GM19043 (cell line): ENCODE measurements around the gene CAPN14.

Source experiments
- ATAC-seq: cut with Tn5 transposase; IDR thresholded peaks from one replicate; pipeline ENCODE4 v1.9.1; 2021; ENCODE audit warnings: low read depth; ENCODE audit not compliant: unreplicated experiment

Gene CAPN14

DNA sequence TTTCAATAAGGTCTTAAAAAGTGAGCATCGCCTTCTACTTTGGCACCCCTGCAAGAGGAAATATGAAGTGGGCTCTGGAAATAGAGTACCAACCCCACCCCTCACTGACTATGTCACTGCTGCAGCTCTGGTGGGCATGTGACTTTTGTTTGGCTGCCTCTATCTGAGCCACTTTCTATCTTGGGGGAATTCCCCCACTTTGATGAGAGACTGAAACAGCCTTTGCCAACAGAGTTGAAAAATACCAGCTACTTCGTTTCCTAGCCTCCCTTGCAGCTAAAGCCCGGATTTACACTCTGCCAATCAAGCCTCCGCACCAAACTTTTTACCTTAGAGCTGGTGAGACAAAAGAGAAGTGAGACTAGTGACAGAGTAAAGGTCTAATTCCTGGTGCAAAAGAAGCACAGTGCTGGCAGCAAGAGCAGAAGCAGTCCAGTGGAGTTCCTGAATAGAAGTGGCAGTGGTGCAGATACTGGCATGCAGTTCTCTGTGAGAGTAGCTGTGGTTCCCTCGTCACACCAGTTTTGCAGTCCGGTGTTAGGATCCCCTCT is 67.1 kb downstream of the CAPN14 start:
- ATAC-seq, result no peak

DNA sequence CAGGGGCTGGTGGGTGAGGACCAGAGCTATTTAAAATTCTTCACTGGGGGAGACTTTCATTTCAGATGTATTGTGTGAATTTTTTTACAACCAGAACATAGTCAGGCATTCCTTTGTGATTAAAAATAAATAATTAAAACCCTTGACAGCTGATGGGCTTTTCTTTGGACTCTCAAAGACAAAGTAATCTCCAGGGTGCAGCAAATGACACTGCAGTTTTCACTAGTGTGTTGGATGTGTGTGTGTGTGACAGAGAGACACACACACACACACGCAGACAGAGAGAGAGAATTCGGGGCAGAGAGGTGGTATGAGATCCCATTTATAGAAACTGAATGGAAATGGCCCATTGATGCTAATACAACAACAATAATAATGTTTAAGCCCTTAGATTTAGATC is 68.8 kb downstream of the CAPN14 start:
- no peak for ATAC-seq

DNA sequence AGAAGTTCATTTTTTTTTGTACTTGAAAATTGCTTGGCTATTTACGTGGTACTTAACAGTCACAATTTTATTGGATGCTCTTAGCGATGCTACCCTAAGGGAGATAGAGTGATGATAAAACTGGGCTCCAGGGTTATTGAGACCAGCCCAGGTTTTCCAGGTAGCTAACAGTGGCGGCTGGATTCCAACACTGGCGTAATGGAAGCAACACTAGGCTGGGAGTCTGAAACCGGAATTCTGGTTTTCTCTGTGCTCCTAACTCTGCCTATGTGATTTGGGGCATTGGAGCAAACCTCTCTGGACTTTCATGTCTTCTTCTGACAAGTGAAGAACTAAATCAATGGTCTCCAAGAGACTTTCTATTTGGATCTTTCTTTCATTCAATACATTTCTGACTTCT is 69.7 kb downstream of the CAPN14 start:
- ATAC-seq, result no peak

DNA sequence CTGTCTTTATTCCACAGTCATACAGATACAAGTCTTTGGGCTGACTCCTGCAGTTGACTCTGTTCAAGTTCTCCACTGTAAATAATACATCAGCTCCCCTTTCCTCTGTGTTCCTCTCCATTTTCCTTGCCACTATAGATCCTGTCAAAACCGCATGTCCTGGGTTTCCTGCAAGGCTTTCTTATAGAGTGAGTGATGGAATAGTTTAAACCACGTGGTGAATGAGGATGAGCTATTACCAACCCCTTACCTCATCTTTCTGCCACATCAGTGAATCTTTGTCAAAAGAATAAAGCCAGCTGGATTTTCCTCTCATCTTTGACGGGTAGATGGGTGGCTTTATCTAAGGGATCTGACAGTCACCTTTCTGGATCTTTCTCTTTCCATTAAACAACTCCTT is 75.2 kb downstream of the CAPN14 start:
- ATAC-seq, result no peak

DNA sequence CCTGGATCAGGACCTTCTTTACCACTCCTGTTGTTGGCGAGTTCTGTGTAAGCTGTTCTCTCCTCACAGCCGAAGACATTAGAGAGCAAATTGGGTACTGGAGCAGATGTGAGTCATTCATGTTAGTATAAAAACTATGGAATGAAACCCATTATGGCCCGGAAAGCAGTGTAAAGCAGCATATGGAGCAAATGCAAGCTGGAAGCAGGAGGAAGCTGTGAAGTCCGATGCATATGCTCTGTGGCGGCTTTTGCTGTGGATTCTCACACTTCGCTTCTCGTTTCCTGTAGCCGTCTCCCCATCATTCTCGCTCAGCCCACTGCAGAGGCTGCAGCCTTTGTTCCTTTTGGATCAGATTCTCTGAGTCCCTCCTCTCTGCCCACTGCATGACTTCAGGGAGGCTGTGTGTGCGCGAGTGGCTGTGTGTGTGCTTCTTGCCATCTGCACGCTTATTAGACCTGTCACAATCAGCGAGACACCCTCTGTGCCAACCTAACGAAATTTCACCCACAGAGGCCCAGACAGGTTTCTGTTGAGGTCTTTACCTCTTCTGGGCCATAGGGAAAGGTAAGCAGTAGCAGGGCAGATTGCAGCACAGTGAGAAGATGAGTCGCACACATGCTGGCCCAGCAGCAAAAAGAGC is 75.8 kb downstream of the CAPN14 start:
- ATAC-seq, result no peak

DNA sequence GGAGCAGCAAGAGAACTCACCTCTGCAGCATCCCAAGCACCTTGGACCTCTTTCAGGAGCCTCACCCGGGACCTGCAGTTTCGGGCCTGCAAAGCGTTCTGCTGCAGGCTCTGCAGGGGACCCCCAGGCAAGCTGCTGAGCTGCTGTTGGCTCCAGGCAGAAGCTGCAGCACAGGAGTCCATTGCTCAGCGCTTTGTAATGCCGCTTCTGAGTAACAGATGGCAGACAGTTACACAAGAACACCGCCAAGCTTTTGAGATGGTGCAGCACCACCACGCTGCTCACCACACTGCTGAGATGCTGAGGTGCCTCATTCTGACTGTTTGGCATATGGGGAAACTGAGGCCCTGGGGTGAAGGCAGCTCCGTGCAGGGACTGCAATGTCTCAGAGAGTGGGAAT is 77.2 kb downstream of the CAPN14 start:
- no peak for ATAC-seq

DNA sequence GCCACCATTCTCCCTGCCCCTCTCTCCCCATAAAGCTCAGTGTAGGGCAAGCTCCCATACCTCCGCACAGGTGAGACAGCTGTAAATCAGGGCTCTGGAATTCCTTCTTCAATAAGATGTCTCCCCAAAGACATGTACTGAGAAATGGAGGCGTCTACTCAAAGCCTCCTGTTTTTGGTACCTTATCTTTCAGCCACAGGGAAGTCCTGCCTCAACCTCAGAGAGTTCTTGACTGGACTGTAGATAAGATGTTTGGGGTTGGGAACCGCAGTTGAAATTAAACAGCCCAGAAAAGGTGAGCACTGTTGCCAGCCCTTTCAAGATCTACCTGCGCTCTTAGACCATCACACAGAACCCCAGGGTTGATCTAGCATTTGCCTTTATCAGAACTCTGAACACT is 77.6 kb downstream of the CAPN14 start:
- no peak for ATAC-seq

DNA sequence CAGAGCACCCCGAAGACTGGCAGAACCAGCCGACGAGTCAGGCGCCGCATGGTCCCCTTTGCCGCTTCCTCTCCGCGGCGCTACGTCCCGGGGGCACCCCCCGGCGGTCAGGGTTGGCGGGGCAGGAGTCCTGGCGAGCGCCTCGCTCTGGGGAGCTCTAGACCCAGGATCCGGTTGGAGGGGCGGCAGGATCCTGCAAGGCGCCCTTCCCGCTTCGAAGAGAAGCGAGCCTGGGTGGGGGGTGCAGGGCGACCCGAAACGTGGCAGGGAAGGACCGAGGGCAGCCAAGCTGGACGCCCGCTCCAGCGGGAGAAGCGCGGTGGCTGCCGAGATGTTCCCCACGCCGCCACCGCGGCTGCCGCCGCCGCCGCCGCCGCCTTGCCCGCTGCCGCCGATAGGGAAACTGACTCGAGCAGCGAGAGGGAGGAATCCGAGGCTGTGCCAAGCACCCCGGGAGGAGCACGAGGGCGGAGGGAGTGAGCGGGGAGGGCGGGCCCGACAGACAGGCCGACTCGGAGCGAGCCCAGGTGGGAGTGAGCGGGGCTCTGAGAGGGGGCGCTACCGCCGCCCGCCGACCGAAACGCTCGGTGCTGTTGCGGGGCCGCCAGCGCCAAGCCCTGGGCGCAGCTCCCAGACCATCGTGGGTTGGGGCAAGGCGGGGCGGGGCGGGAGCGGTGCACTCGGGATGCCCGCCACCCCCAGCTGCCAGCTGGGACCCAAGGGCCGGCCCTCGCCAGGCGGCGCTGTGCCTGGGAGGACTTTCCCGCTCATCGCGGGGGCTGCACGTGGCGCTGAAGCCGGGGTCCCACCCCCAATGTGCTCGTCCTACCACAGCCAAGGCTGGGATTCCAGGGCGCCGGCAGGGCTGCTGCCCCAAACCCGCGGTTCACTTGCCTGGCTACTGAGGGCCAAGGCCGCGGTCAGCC is 79.0 kb downstream of the CAPN14 start, which contains the start of gene GALNT14:
GALNT14 (minus strand) TSS at position 404 of the 926 bp plus-strand sequence; CDS start at position 50, 354 bp downstream.
- ATAC-seq, result no peak

DNA sequence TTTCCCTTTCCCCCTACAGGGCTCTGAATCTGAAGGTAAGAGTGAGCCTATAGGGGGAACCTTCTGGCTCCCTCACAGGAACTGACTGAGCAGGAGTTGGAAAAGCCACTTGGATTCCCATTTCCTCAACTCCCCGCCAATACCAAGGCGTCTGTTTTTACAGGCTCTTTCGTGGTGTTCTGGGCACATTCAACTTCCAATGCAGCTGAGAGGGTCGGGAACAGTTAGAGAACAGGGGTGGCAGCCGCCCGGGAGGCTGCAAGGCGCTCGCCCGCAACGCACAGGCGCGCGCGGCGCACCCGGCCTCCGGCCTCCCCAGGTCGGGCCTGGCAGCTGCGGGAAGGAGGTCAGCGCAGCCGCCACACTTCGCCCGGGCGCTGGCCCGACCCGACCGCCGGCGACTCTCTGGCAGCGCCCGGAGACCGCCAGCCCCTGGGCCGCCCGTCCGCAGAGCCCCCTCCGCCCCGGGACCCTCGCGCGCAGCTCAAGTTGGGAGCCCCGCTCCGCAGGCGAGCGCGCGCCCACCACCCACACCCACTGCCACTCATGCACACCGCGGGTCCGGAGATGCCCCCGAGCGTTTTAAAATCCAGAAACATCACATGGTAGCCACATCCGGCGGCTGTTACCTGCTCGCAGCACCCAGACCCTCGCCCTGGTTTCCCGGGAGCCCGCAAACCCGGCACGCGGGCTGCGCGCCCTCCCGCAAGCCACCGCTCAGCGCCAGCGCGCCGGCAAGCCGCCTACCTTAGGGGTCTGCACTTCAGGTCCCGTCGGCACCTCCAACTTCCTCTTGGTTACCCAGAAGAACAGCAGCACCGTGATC is 79.9 kb downstream of the CAPN14 start:
- no peak for ATAC-seq

DNA sequence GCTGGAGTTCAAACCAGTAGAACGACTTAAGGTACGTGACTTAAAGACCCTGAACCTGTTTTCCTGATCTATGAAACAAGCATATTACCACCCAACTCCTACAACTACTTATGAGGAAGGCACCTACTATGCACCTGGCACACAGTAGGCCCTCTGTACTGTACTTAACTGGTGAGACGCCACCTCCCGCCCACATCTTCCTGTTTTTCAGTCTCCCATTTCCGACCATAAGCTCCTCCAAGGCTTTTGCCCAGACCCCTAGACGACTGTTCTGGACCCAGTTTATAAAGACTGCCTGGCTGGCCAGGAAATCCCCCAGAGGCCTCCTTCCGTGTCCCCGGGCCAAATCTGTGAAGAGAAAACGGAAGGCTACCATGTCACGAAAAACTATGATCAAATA is 80.6 kb downstream of the CAPN14 start:
- ATAC-seq, result no peak

DNA sequence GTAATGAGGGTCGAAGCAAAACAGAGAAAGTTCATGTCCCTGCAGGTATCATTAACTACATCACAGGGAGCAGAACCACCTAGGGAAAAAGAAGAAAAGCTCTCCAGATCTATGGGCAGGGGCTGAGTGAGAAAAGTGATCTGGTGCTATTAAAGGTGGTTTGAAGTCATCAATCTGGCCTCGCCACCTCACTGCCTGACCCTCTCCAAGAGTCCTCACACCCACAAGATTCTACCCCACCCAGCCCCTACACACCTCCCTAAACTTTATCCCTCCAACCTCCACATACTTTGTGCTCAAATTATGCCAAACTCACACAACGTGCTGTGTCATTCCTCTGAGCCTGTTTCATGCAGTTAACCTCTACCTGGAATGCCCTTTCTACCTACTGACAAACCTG is 81.3 kb downstream of the CAPN14 start:
- ATAC-seq, result no peak

DNA sequence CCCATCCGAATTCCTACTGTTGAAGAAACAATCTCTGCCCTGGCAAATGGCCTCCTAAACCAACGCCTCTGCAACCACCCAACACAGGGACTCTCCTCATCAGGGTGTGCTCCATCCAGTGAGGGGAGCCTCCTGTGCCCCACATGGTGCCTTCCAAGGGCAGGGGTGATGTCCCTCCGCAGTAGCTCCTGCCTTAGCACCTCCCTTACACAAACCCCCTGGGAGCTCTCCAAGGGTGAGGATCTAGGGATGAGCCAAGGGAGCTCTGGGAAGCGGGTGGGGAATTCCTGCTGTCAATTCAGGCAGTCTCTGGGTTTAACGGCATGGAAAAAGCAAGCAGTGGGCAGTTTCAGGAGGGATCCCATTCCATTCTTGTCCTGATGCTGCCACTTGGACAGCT is 82.8 kb downstream of the CAPN14 start:
- ATAC-seq, result no peak

DNA sequence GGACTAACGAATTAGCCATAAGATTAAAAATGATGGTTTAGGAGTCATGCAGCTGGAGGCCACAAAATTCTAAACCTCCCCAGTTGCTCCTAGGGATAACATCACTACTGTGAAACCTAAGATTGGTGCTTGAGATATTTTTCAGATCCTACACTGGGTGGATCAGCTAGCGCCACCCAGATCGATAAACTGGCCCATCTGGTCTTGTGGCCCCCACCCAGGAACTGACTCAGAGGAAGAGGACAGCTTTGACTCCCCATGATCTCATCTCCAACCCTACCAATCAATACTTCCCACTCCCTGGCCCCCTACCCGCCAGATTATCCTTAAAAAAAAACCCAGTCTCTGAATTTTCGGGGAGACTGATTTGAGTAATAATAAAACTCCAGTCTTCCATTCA is 84.5 kb downstream of the CAPN14 start:
- ATAC-seq, result no peak

DNA sequence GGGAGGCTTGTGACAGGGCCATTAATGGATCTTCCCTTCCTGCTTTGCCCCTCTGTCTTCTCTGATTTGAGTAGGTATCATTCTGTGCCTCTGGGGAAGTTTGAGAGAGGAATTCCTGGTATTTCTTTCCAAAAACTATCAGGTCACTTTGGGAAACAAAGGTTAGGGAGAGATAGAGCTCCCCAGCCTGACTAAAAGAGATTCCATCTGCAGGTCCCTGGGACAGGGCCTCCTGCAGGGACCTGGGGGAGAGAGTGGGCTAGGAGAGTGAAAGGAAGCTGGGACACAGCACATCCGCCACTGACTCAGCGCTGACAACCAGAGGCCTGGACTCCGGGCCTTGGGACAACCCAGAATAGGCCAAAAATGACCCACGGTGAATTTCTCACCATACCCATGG is 85.4 kb downstream of the CAPN14 start:
- ATAC-seq, result no peak

DNA sequence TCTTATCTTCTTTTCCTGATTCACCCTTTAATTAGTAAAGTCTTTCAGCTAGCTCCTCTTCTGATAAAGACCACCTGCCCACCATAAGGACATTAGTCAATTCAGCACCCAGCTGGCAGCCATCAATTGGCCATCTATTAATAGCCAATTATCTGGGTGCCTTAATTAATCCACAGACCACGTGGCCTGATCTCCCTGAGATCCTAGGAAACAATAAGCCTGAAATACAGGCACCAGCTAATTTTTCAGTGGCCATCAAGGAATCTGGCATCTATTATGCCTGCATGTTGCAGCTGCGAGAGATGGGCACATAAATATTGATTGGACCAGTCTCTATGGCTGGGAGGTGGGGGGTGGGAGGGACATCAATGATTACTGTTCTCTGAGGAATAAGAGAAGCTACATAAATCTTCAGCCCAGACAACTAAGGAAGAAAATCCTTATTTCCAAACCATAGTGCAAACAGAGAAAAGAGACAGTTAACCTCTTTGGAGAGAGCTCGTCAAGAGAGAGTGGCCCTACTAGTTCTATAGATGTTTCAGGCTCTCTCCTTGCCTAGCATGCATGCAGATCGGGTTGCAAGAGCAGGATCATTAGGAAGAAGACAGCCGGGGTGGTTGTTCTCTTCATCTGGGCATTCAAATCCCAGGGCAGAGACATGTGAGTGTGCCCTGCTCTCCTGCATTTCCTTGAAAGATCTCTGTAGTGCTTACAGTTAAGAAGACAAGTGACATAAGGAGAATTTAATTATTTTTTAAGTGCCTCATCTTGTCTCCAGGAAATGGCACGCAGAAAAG is 87.7 kb downstream of the CAPN14 start:
- ATAC-seq, result no peak

DNA sequence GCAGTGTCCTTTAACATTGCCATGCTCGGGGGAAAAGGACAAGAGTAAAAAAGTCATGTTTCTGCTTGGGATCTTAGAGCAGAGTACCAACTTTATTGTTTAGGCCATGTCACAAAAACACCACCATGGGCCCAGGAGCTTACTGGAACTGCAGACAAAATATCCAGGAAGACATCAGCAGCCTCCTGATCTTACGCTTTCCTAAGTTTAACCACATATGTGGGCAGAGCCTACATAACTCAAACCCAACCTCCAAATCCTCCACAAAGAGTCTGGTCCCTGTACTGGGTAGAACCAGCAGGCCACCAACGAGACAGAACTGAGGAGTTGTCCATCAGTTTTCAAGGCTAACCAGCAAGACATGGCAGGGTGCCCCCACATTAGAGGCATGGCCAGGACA is 89.4 kb downstream of the CAPN14 start:
- no peak for ATAC-seq

DNA sequence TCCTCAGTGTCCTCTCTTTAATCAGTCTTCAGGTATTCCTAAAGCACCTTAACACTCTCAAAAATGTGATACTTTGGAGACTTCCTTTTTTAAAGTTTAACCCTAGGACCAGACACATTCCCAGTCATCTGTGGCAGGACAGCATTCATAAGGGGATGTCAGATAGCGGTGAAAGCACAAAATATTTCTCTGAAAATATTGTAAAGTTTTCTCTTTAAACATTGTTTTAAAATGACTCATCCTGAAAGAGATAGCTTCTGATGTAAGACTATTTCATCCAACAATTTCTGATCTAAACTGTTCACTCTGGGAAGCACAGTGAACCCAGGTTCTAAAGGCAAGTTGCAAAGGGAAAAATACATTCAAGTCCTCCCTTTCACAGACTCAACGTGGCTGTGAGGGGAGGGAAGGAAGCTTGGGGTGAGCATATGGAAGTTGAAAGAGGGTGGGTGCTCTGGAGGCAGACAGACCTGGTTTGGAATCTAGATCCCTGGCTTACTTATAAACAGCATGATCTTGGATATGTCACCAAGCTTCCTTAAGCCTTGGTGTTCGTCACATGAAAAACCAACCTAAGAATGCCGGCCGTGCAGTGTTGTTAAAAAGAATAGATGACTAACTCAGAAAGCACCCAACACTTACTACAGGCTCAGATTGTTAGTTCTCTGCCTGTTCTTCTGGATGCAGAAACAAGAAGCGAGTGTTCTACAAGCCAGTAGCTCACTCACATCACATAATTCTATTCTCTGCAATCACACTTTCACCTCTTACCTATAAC is 91.2 kb downstream of the CAPN14 start:
- no peak for ATAC-seq

DNA sequence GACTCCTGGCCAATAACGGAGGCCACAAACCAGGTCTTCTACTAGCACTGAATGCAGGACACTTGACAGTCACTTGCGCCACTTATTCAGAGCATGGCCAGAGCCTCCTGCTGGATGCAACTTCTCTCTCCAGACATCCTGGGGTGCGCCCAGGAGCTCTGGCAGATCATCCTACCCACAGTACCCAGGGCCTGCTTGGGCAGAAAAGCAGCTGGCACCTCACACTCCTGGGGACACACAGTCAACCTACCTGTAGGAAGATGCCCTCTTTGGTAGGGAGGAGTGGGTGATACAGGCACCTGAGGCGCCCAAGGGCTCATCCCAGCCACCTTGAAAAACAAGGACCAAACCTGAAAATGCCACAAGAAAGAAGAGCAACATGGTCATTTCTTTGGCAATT is 92.4 kb downstream of the CAPN14 start:
- no peak for ATAC-seq
